HEK293 (cell line): ENCODE data around the gene ADGRF3.

Source experiments
- ZNF274 ChIP-seq, 2 experiments: fragments of 200-500 bp in 1 of 2; fragments of 450-650 bp in 1 of 2; sonication (Bioruptor generic) in 1 of 2; formaldehyde crosslinking in 1 of 2; IDR thresholded peaks; 2 replicates each; pipeline versions ENCODE4 v1.5.1 to v1.6.1; 2014 to 2016; ENCODE audit warnings: borderline replicate concordance in 1 of 2, inconsistent platforms in 1 of 2, low read length in 1 of 2, missing biosample characterization in 1 of 2, missing genetic modification characterization in 1 of 2
- TF ChIP-seq, protein P1 (sequence below): IDR thresholded peaks from 2 replicates; pipeline ENCODE4 v1.6.1; 2011; ENCODE audit warnings: mild to moderate bottlenecking, low read depth, low read length, borderline replicate concordance
- TF ChIP-seq, protein P2 (sequence below): fragments of 450-650 bp; IDR thresholded peaks from 2 replicates; pipeline ENCODE4 v1.5.1; 2018; ENCODE audit warnings: missing biosample characterization, missing genetic modification characterization

DNA sequence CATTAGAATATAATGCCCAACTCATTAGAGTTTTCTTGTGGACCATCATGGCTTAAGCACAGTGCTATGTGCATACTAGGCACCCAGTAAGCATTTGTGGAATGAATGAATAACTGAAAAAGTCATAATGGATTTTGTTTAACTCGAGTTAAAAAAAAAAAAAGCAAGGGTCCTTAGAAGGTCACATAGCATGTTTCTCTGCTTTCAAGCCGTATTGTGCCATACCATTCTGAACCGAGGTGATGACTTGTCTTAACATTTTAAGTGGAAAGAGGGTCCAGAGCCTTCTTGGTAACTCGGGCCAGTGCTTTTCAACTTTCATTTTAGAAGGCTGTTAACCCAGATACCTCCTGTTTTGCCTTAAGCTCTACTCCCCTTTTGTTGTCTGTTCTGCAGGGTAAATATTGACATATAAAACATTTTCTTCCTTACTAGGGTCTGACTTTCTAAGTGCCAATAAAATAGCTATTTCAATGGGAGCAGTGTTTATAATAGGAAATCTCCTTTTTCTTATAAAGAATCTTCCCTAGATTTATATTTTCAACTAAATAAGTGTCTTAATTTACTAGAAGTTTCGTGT, 787 bp upstream of the ADGRF3 start:
- TF ChIP-seq, protein P1, sequence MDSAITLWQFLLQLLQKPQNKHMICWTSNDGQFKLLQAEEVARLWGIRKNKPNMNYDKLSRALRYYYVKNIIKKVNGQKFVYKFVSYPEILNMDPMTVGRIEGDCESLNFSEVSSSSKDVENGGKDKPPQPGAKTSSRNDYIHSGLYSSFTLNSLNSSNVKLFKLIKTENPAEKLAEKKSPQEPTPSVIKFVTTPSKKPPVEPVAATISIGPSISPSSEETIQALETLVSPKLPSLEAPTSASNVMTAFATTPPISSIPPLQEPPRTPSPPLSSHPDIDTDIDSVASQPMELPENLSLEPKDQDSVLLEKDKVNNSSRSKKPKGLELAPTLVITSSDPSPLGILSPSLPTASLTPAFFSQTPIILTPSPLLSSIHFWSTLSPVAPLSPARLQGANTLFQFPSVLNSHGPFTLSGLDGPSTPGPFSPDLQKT = no peak
- TF ChIP-seq, protein P2, sequence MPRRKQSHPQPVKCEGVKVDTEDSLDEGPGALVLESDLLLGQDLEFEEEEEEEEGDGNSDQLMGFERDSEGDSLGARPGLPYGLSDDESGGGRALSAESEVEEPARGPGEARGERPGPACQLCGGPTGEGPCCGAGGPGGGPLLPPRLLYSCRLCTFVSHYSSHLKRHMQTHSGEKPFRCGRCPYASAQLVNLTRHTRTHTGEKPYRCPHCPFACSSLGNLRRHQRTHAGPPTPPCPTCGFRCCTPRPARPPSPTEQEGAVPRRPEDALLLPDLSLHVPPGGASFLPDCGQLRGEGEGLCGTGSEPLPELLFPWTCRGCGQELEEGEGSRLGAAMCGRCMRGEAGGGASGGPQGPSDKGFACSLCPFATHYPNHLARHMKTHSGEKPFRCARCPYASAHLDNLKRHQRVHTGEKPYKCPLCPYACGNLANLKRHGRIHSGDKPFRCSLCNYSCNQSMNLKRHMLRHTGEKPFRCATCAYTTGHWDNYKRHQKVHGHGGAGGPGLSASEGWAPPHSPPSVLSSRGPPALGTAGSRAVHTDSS = no peak
- TF ChIP-seq ZNF274 (IDR thresholded peaks at IDR 0.05; ENCODE audit: low read length) (no peak), ZNF274 (tag by site-specific recombination; IDR thresholded peaks at IDR 0.05; ENCODE audit: borderline replicate concordance) (no peak)
